ENCODE data around the gene AIP.

GRCh38 chr11:67496113-67496512, 13.3 kb downstream of the AIP start:
- TF ChIP-seq CTCF (IDR thresholded peaks at IDR 0.05) (no peak), POLR2AphosphoS5 (IDR thresholded peaks at IDR 0.05) (no peak)
